Neural cell (in vitro differentiated cells): ENCODE data around the gene NFATC3. TPM values are rescaled to one million over a fixed set of nuclear protein-coding genes. Genes with fewer than 3 reads are reported as not detected.

Source experiments
- H2AFZ ChIP-seq: fragments of 200-600, 300-800 bp; sonication (generic), shearing (Covaris generic); 2 replicates; pipeline ENCODE4 v1.6.0; 2014; ENCODE audit warnings: low read depth, mild to moderate bottlenecking, antibody characterized with exemption, low read length, moderate library complexity
- H3F3A ChIP-seq: fragments of 200-600 bp; shearing (Covaris generic); 2 replicates; pipeline ENCODE4 v1.6.1; 2016; ENCODE audit warnings: mild to moderate bottlenecking, moderate library complexity, mixed read lengths, antibody characterized with exemption, low read length; ENCODE audit not compliant: insufficient read depth, poor library complexity, severe bottlenecking
- H3K27ac ChIP-seq: fragments of 200-600, 300-800 bp; sonication (generic), shearing (Covaris generic); 2 replicates; pipeline ENCODE4 v1.5.1; 2014; ENCODE audit warnings: mild to moderate bottlenecking, low read length, moderate library complexity
- H3K27me3 ChIP-seq: fragments of 300-800, 200-600 bp; sonication (generic), shearing (Covaris generic); 2 replicates; pipeline ENCODE4 v1.6.0; 2014; ENCODE audit warnings: mild to moderate bottlenecking, low read depth, low read length, moderate library complexity; ENCODE audit not compliant: insufficient read depth
- H3K36me3 ChIP-seq: fragments of 300-800, 200-600 bp; sonication (generic), shearing (Covaris generic); 2 replicates; pipeline ENCODE4 v1.5.1; 2014; ENCODE audit warnings: mild to moderate bottlenecking, antibody characterized with exemption, low read length, moderate library complexity; ENCODE audit not compliant: insufficient read depth
- H3K4me2 ChIP-seq: fragments of 300-800, 200-600 bp; sonication (generic), shearing (Covaris generic); 2 replicates; pipeline ENCODE4 v1.6.0; 2014; ENCODE audit warnings: mild to moderate bottlenecking, low read length
- H3K4me3 ChIP-seq: fragments of 300-800, 200-600 bp; sonication (generic), shearing (Covaris generic); 2 replicates; pipeline ENCODE4 v1.5.1; 2014; ENCODE audit warnings: mild to moderate bottlenecking, low read length, moderate library complexity
- H3K79me2 ChIP-seq: fragments of 200-600 bp; shearing (Covaris generic); replicated peaks from 2 replicates; pipeline ENCODE4 v1.6.0; 2014; ENCODE audit warnings: mild to moderate bottlenecking, low read length, moderate library complexity; ENCODE audit not compliant: insufficient read depth
- H3K9ac ChIP-seq: fragments of 300-800, 200-600 bp; sonication (generic), shearing (Covaris generic); 2 replicates; pipeline ENCODE4 v1.6.1; 2016; ENCODE audit warnings: mild to moderate bottlenecking, low read length, mixed read lengths
- H3K9me2 ChIP-seq: fragments of 200-600 bp; shearing (Covaris generic); 2 replicates; pipeline ENCODE4 v1.6.1; 2016; ENCODE audit warnings: mild to moderate bottlenecking, low read length, mixed read lengths; ENCODE audit not compliant: insufficient read depth
- H3K9me3 ChIP-seq: fragments of 200-600, 300-800 bp; sonication (generic), shearing (Covaris generic); 2 replicates; pipeline ENCODE4 v1.6.1; 2016; ENCODE audit warnings: mild to moderate bottlenecking, mixed run types, low read length, moderate library complexity, mixed read lengths
- H4K20me1 ChIP-seq: fragments of 200-600 bp; shearing (Covaris generic); 2 replicates; pipeline ENCODE4 v1.6.1; 2016; ENCODE audit warnings: mild to moderate bottlenecking, mixed run types; ENCODE audit not compliant: insufficient read depth
- EP300 ChIP-seq: fragments of 450-650 bp; conservative IDR thresholded peaks from 2 replicates; pipeline ENCODE4 v1.6.1; 2014; ENCODE audit warnings: antibody characterized with exemption, mild to moderate bottlenecking, moderate library complexity; ENCODE audit not compliant: poor library complexity, severe bottlenecking
- EZH2 ChIP-seq: fragments of 200-600, 300-800 bp; shearing (Covaris generic), sonication (generic); IDR thresholded peaks from 2 replicates; pipeline ENCODE4 v1.6.1; 2014; ENCODE audit warnings: antibody characterized with exemption, low read length, borderline replicate concordance, mild to moderate bottlenecking; ENCODE audit not compliant: insufficient read depth, poor library complexity, severe bottlenecking
- MXI1 ChIP-seq: fragments of 450-650 bp; conservative IDR thresholded peaks from 2 replicates; pipeline ENCODE4 v1.6.1; 2014; ENCODE audit warnings: antibody characterized with exemption, mild to moderate bottlenecking; ENCODE audit not compliant: poor library complexity, severe bottlenecking
- POLR2AphosphoS5 ChIP-seq: IDR thresholded peaks from 2 replicates; pipeline ENCODE4 v1.6.1; 2012
- RAD21 ChIP-seq: fragments of 450-650 bp; conservative IDR thresholded peaks from 2 replicates; pipeline ENCODE4 v1.6.1; 2014; ENCODE audit warnings: antibody characterized with exemption, mild to moderate bottlenecking, moderate library complexity
- SMC3 ChIP-seq: fragments of 450-650 bp; conservative IDR thresholded peaks from 2 replicates; pipeline ENCODE4 v1.6.1; 2014; ENCODE audit warnings: antibody characterized with exemption, mild to moderate bottlenecking, moderate library complexity; ENCODE audit not compliant: poor library complexity
- TAF1 ChIP-seq: IDR thresholded peaks from 2 replicates; pipeline ENCODE4 v1.6.1; 2012; ENCODE audit warnings: low read depth
- polyA plus RNA-seq: library from polyadenylated mRNA; depleted of rRNA; stranded (reverse); fragments of >200 nt; gene quantifications from 2 replicates; pipeline ENCODE4 v1.2.3, GENCODE V29; 2014
- TF ChIP-seq, protein P1 (sequence below): fragments of 450-650 bp; IDR thresholded peaks from 2 replicates; pipeline ENCODE4 v1.5.1; 2014; ENCODE audit warnings: antibody characterized with exemption, mild to moderate bottlenecking, moderate library complexity; ENCODE audit not compliant: poor library complexity, severe bottlenecking
- TF ChIP-seq, protein P2 (sequence below): IDR thresholded peaks from 2 replicates; pipeline ENCODE4 v1.6.1; 2012; ENCODE audit warnings: borderline replicate concordance

NFATC3 gene
- polyA plus RNA-seq, 1 donor from 2014 or later = 6.2 TPM

DNA sequence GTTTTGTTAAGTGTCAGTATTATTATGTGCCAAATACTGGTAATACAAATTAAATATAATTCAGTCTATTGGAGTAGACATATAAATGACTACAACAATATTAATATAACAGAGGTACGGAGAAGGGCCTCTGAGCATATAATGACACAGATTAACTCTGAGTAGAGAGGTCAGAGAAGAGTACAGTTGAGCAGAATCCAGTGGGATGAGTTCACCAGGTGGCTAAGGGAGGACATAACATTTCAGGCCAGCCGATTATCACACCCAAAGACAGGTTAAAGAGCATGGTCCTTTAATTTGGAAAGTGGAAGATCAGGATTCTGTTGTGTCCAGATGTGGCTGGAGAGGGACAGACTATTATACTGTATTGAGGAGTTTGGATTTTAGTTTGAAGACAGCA lies 11.3 kb downstream of the NFATC3 start:
- H3K4me3 ChIP-seq = no peak overlapping the region
- no peak for TF ChIP-seq POLR2AphosphoS5
- TF ChIP-seq RAD21 = no peak
- TF ChIP-seq EZH2 = no peak
- no peak for TF ChIP-seq EP300
- no peak for TF ChIP-seq TAF1
- no peak for TF ChIP-seq SMC3
- TF ChIP-seq MXI1 = no peak
- TF ChIP-seq, protein P1, sequence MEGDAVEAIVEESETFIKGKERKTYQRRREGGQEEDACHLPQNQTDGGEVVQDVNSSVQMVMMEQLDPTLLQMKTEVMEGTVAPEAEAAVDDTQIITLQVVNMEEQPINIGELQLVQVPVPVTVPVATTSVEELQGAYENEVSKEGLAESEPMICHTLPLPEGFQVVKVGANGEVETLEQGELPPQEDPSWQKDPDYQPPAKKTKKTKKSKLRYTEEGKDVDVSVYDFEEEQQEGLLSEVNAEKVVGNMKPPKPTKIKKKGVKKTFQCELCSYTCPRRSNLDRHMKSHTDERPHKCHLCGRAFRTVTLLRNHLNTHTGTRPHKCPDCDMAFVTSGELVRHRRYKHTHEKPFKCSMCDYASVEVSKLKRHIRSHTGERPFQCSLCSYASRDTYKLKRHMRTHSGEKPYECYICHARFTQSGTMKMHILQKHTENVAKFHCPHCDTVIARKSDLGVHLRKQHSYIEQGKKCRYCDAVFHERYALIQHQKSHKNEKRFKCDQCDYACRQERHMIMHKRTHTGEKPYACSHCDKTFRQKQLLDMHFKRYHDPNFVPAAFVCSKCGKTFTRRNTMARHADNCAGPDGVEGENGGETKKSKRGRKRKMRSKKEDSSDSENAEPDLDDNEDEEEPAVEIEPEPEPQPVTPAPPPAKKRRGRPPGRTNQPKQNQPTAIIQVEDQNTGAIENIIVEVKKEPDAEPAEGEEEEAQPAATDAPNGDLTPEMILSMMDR = no peak
- TF ChIP-seq, protein P2, sequence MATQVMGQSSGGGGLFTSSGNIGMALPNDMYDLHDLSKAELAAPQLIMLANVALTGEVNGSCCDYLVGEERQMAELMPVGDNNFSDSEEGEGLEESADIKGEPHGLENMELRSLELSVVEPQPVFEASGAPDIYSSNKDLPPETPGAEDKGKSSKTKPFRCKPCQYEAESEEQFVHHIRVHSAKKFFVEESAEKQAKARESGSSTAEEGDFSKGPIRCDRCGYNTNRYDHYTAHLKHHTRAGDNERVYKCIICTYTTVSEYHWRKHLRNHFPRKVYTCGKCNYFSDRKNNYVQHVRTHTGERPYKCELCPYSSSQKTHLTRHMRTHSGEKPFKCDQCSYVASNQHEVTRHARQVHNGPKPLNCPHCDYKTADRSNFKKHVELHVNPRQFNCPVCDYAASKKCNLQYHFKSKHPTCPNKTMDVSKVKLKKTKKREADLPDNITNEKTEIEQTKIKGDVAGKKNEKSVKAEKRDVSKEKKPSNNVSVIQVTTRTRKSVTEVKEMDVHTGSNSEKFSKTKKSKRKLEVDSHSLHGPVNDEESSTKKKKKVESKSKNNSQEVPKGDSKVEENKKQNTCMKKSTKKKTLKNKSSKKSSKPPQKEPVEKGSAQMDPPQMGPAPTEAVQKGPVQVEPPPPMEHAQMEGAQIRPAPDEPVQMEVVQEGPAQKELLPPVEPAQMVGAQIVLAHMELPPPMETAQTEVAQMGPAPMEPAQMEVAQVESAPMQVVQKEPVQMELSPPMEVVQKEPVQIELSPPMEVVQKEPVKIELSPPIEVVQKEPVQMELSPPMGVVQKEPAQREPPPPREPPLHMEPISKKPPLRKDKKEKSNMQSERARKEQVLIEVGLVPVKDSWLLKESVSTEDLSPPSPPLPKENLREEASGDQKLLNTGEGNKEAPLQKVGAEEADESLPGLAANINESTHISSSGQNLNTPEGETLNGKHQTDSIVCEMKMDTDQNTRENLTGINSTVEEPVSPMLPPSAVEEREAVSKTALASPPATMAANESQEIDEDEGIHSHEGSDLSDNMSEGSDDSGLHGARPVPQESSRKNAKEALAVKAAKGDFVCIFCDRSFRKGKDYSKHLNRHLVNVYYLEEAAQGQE = no peak
- no peak overlapping the region for H2AFZ ChIP-seq
- H3K9me3 ChIP-seq = no peaks in the 10 kb centered on the region
- H3K36me3 ChIP-seq = no peaks in the 10 kb centered on the region
- H3F3A ChIP-seq = no peaks in the 10 kb centered on the region
- no peak overlapping the region for H3K27ac ChIP-seq
- no peak overlapping the region for H3K4me2 ChIP-seq
- no peaks in the 10 kb centered on the region for H3K9me2 ChIP-seq
- H4K20me1 ChIP-seq = no peaks in the 10 kb centered on the region
- peaks cover 69% of the 10 kb centered on the region for H3K79me2 ChIP-seq
- no peaks in the 10 kb centered on the region for H3K27me3 ChIP-seq
- H3K9ac ChIP-seq = no peak overlapping the region

DNA sequence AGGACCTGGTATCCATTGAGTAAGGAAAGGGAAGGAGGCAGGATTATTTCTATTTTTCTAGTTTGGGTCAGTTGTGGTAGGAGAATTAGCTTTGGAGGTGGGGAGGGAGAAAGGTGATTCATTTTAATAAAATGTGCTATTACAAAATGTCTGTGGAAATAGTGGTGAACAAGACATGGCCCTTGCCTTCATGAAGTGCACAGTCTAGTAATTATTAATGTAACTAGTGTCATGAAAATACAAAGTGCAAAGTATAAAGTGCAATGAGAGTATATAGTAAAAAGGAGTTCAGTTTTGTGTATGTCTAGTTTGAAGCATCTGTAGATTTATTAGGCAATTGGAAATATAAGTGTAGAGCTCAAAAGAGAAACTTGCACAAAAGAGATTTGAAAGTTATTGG lies 11.9 kb downstream of the NFATC3 start:
- H2AFZ ChIP-seq = no peak overlapping the region
- TF ChIP-seq RAD21 = no peak
- no peak overlapping the region for H3K27ac ChIP-seq
- no peaks in the 10 kb centered on the region for H4K20me1 ChIP-seq
- no peaks in the 10 kb centered on the region for H3F3A ChIP-seq
- H3K9ac ChIP-seq = no peak overlapping the region
- no peak overlapping the region for H3K4me2 ChIP-seq
- H3K27me3 ChIP-seq = no peaks in the 10 kb centered on the region
- peaks cover 66% of the 10 kb centered on the region for H3K79me2 ChIP-seq
- no peaks in the 10 kb centered on the region for H3K36me3 ChIP-seq
- no peak overlapping the region for H3K4me3 ChIP-seq
- H3K9me2 ChIP-seq = no peaks in the 10 kb centered on the region
- H3K9me3 ChIP-seq = no peaks in the 10 kb centered on the region

DNA sequence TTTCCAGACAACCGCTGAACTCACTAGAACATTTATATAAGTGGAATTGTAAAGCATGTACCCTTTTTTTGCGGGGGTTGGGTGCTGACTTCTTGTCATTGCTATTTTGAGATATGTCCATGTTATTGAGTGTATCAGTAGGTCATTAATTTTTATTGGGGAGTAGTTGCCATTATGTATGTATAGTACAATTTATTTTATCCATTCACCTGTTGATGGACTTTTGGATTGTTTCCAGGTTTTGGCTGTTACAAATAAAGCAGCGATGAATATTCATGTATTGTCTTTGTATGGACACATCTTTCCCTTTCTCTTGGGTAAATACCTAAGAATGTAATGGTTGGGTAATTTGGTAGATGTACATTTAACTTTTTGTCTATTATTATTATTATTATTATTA lies 12.7 kb downstream of the NFATC3 start:
- Histone ChIP-seq H3K9me2 (no peaks in the 10 kb centered on the region), H4K20me1 (no peaks in the 10 kb centered on the region), H3K27me3 (no peaks in the 10 kb centered on the region), H2AFZ (no peak overlapping the region), H3K27ac (no peak overlapping the region), H3F3A (no peaks in the 10 kb centered on the region), H3K36me3 (no peaks in the 10 kb centered on the region), H3K9me3 (no peaks in the 10 kb centered on the region), H3K4me3 (no peak overlapping the region), H3K79me2 (peaks cover 66% of the 10 kb centered on the region), H3K4me2 (no peak overlapping the region), H3K9ac (no peak overlapping the region)
- TF ChIP-seq SMC3 (no peak), EP300 (no peak), TAF1 (no peak), MXI1 (no peak), RAD21 (no peak), EZH2 (no peak), POLR2AphosphoS5 (no peak)
- TF ChIP-seq, protein P1 = no peak
- TF ChIP-seq, protein P2 = no peak
